ENCODE measurements around the gene ATRN. TPM values are rescaled to one million over a fixed set of nuclear protein-coding genes. Genes with fewer than 3 reads are reported as not detected.

ATRN gene
- total RNA-seq, 2 experiments from 2014 or later = 10.9 to 11.6 TPM

DNA sequence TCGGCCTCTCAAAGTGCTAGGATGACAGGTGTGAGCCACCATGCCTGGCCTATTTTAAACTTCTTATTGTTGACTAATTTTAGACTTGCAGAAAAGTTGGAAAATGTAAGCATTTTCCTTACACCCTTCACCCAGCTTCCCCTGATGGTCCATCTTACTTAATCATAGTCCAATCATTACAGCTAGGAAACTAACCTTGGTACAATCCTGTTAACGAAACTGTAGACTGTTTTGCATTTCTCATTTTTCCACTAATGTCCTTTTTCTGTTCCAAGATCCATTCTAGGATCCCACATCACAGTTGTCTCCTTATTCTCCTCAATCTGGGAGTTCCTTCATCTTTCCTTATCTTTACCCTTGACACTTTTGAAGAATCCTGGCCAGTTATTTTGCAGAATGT, 193.0 kb downstream of the ATRN start:
- ChIA-PET POLR2A (no interaction called here), CTCF (interaction anchor here (3.2 kb wide), 1 partner anchor 12 kb away, joined by 12 read pairs; no protein-coding TSS in a partner anchor)

GRCh38 chr20:3667434-3668037, 196.7 kb downstream of the ATRN start:
- ChIA-PET CTCF (interaction anchor here (2.3 kb wide), 1 partner anchor 9 kb away, joined by 7 read pairs; no protein-coding TSS in a partner anchor), POLR2A (no interaction called here)

DNA sequence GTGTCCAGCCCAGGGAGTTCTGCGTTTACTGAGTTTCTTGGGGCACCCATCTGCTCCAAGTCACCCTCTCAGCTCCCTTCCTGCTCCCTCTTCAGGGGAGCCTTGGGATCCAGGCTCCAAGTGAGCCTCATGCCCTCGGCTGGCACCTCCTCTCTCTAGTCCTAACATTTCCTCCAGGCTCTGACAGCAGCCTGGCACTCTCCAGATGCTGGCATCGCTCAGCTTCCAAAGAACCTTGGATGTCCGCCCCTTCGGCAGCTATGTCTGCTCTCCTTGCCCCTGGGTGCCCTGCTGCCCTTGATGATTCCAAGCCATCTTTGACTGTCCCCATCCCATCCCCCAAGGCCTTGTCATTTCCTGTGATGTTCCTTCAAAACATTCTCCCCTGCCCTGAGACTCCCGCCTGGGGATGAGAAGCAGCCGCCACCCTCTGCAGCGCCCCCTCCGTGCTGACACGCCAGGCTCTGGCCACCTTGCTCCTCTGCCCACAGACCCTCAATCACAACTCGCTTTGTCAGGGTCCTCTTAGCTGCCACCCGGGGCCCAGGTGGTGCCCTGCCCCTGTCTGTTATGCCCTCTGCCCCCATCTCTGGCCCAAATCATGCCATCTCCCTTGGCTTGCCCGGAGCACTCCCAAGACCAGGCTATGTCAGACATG, 199.0 kb downstream of the ATRN start:
- ChIA-PET POLR2A (interaction anchor here (0.5 kb wide), 1 partner anchor 321 kb away, joined by 4 read pairs; no protein-coding TSS in a partner anchor), CTCF (interaction anchor here (0.7 to 1.6 kb wide), 3 partner anchors 41 to 99 kb away, joined by 3 read pairs; no protein-coding TSS in a partner anchor)

- CTCF ChIA-PET = interaction anchor here (0.6 to 1.6 kb wide), 4 partner anchors 41 to 98 kb away, joined by 3 read pairs; no protein-coding TSS in a partner anchor
- POLR2A ChIA-PET = no interaction called here
These were observed 199.7 kb downstream of the ATRN start for GRCh38 chr20:3670511-3670910.

DNA sequence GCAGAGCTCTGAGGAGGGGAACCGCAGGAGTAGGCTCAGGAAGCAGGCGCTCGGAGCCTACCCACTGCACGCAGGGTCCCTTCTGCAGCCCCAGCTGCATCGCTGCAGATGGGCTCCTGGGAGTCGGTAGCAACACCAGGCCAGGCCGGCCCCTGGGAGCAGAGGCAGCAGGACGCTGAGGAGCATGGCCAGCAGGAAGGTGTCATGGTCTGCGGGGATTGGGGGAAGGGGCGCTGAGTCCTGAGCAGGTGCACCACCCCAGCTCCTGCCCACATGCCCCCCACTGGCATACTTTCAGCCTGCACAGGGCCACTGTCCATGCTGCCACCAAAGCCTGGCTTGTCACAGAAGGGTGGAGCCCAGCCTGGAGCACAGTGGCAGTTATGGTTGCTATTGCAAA, 200.1 kb downstream of the ATRN start:
- POLR2A ChIA-PET = no interaction called here
- CTCF ChIA-PET = interaction anchor here (0.6 kb wide), 1 partner anchor 61 kb away, joined by 3 read pairs; no protein-coding TSS in a partner anchor

DNA sequence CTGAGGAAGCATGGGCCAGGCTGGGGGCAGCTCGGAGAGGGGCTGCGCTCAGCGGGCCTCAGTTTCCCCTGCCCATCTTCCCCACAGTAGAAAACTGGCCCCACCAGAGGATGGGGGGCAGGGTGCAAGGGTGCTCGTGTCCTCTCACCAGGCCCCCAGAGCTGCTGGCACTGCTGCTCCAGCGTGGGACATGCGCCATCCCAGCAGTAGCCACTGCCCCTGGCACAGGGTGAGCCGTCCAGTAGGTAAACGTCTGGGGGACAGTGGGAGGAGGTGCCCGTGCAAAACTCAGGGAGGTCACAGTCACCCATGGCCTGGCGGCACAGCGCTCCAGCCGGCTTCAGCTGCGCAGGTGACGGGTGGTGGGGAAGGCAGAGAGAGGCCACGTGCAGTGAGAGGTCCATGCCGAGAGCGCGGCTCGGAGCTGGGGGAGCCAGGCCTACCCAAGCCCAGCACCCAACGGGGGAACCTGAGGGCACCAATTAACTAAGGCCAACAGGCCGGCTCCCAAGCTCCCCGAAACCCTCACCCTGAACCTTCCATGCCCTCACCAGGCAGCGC, 201.2 kb downstream of the ATRN start:
- CTCF ChIA-PET = no interaction called here
- POLR2A ChIA-PET = interaction anchor here (0.6 kb wide), 1 partner anchor 1254 kb away, joined by 6 read pairs; no protein-coding TSS in a partner anchor

DNA sequence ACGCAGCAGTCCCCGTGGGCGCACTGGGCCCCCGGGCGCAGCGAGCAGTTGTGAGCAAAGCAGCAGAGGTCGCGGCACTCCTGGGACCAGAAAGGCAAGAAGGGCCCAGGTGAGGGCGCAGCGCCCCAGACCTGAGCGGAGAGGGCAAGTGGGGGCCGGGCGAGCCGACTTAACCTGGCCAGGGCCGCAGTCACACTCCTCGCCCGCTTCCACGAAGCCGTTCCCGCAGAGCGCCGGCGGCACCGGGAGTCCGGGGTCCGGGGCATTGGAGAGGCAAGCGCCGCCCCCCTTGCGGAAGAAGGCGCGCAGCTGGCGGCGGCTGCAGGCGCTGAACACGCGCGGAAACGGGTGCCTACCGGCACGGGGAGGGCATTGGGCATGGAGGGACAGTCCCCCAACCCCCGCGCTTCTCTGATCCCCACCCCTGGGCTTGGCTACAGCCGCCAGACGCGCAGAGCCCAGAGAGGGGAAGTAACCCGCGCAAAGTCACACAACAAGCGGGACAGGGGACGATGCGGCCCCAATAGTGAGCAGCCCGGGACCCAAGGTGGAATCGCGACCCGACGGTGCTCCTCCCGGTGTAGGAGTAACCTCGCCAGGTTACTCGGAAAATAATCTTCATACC, 201.8 kb downstream of the ATRN start:
- ChIA-PET POLR2A (interaction anchor here (0.6 kb wide), 1 partner anchor 1253 kb away, joined by 6 read pairs; no protein-coding TSS in a partner anchor), CTCF (interaction anchor here (0.6 to 1.2 kb wide), 2 partner anchors 18 to 141 kb away, joined by 4 to 5 read pairs; no protein-coding TSS in a partner anchor)

- ChIA-PET CTCF (interaction anchor here (0.6 to 1.2 kb wide), 3 partner anchors 17 to 141 kb away, joined by 3 to 5 read pairs (median 4); no protein-coding TSS in a partner anchor), POLR2A (no interaction called here)
These were observed 202.6 kb downstream of the ATRN start for GRCh38 chr20:3673221-3674070.

DNA sequence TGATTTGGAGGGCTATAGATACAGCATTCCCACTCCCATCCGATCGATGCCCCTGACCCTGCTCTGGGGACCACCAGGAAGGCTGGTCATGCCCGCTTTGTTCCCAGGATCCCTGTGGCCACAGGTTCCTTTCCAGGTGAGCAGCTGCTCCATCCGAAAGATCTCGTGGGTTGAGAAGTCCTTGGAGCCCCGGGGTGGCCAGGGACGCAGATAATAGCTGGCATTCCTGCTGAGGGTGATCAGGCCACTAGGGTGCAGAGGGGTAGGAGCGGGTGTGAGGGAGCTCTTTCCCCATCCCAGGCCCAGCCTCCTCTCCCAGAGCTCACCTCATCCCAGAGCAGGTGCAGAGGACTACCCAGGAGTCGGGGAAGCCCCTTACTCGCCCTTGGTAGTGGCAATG, 203.6 kb downstream of the ATRN start:
- ChIA-PET POLR2A (no interaction called here), CTCF (interaction anchor here (0.7 to 1.2 kb wide), 3 partner anchors 30 to 76 kb away, joined by 3 to 5 read pairs (median 4); no protein-coding TSS in a partner anchor)

DNA sequence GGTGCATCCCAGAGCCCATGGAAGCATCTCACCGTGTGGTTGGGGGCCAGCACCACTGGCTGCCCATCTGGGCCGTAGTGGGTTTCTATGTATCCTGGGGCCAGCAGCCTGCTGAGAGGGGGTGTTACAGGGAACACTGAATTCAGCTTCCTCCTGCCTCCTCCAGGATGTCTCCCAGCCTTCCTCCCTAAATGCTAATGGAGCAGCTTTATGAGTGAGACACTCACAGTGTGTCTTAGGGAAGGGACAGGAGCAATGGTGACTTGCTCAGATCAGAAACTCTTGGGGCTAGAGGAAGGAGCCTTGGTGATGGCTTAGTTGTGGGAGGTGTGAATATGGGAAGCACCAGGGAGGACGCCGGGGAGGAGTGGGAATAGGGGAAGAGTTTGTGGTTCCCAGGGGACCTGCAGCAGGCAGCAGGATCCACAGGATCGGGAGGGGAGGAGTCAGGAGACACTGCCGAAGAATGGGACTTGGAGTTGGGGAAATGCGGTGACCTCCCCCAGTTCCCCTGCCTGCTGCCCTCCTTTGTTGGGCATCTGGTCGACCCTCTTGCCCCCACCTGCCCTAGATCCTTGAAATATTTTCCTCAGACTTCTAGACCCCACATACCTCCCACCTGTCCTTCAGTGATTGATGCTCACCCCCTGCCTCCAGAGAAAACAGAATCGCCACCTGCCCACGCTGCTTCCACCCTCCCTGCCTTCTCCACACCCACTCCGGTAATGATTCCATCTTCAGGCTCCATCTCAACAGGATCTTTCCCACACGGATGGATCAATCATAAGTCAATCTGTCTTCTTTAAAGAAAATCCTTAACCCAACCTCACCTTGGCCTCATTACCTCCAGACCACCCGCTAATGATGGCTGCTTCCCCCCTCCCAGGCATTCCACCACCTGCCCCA, 204.4 kb downstream of the ATRN start:
- POLR2A ChIA-PET = no interaction called here

DNA sequence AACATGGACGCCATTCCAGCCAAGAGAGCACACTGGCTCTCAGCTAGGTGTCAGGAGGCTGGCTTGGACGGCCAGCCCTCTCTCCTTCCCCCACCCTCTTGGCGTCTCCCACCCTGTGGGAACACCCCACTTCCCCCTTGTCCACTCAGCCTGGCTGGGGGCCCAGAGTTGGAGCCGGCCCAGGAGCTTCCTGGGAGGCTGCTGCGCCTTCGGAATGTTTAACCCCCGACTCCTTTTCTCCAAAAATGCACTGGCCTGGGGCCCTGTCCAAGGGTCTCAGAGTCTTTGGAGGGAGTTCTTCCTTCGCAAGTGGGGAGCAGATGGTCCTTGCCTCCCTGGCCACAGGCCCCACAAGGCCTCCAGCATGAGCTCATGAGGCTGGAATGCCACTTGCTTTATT, 206.9 kb downstream of the ATRN start:
- POLR2A ChIA-PET = no interaction called here

More for the DNA sequence above, 204.4 kb downstream of the ATRN start:
- CTCF ChIA-PET = interaction anchor here (0.6 to 2.9 kb wide), 8 partner anchors 10 to 94 kb away, joined by 3 to 24 read pairs (median 3); no protein-coding TSS in a partner anchor

DNA sequence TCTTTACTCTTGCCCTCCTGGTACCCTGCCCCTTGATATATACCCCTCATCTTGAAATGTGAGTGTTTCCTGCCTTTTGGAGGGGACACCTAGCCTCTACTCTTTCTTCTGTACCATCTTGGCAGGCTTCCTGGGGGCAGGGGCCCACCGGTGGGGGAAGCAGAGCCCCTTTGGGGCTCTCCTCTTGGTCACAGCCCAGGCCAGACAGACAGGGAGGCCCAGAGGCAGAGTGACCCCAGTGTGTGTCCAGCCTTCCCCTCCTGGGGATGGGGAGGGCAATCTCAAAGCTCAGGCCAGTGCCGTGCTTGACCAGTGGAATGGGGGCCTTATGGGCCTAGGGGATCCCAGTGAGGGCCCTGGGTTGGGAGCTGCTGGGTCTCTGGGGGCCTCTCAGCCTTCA, 207.4 kb downstream of the ATRN start:
- ChIA-PET POLR2A (no interaction called here), CTCF (interaction anchor here (1.0 to 2.9 kb wide), 5 partner anchors 10 to 75 kb away, joined by 4 to 24 read pairs (median 4); partner anchors contain the start of gene SIGLEC1)

More for the DNA sequence above, 206.9 kb downstream of the ATRN start:
- CTCF ChIA-PET = interaction anchor here (1.0 to 2.9 kb wide), 7 partner anchors 10 to 99 kb away, joined by 4 to 24 read pairs (median 5); partner anchors contain the start of gene SIGLEC1

DNA sequence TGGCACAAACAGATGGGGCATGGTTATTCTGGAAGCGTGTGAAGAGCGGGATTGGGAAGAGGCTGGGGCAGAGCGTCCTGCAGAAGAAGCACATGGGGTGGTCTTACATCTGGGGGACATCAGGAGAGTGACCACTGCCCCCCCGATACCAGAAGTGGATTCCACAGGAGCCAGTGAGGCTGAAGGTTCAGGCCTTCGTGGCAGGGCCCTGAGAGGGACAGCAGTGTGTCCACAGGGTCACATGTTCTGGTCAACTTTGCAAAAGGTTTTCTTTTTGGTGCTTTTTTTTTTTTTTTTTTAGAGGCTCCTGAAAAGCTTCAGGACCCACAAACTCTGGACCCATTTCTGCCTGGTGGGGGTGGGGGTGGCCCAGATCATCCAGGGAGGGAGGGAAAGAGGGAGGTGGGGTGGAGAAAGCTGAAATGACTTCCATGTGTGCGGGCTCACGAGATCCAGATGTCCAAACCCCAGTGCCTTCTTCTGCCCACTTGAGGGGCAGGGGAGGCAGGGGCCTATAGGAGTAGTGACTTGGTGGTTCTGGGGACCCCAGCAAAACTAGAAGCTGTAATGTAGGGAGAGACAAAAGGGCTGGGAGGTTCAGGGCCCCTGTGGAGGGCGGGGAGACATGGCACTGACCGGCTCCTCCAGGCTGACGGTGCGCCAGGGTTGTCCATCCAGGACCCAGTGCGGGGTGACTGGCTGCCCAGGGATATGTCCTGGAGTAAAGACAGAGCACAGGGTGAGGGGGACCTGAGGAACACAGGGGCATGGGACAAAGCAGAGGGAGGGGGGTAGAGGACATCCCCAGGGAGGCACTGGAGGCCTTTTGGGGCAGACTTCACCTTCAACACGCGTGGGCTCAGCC, 208.3 kb downstream of the ATRN start:
- POLR2A ChIA-PET = no interaction called here

GRCh38 chr20:3679749-3680700, 209.2 kb downstream of the ATRN start:
- CTCF ChIA-PET = interaction anchor here (0.6 to 1.0 kb wide), 2 partner anchors 21 to 31 kb away, joined by 4 read pairs; no protein-coding TSS in a partner anchor
- POLR2A ChIA-PET = no interaction called here

More for the DNA sequence above, 208.3 kb downstream of the ATRN start:
- CTCF ChIA-PET = interaction anchor here (0.6 to 1.0 kb wide), 2 partner anchors 22 to 34 kb away, joined by 4 read pairs; partner anchors contain the start of gene SIGLEC1

- CTCF ChIA-PET = interaction anchor here (1.0 kb wide), 1 partner anchor 30 kb away, joined by 4 read pairs; no protein-coding TSS in a partner anchor
- POLR2A ChIA-PET = no interaction called here
These were observed 210.0 kb downstream of the ATRN start for GRCh38 chr20:3680701-3681351.
